MCF 10A (cell line): ENCODE results near the gene CAMTA1. TPM values are rescaled to one million over a fixed set of nuclear protein-coding genes. Genes with fewer than 3 reads are reported as not detected.

ENCODE experiments used
- BruUV-seq: library from RNA; stranded (reverse); fragments of 400-500 nt; replicated peaks from 2 replicates; lab custom pipeline; 2021; lab: Mats Ljungman, UMichigan
- CTCF ChIA-PET: fragments of 300-600 bp; sonication (Branson Sonifier 250); formaldehyde crosslinking; extraction: SDS; loops from one replicate; lab custom pipeline; 2021; ENCODE audit warnings: antibody characterized with exemption, inconsistent platforms; lab: Yijun Ruan, JAX
- POLR2A ChIA-PET: fragments of 300-600, 350-650 bp; sonication (Branson Sonifier 250); formaldehyde crosslinking; extraction: SDS; loops from one replicate; lab custom pipeline; 2020; ENCODE audit warnings: antibody characterized with exemption, inconsistent platforms; lab: Yijun Ruan, JAX
- DNase-seq: peaks from one replicate; pipeline ENCODE4 v3.0.0-alpha.2; 2018; ENCODE audit not compliant: unreplicated experiment
- H3K27ac Mint-ChIP-seq: one replicate; pipeline ENCODE4 v1.8.0; 2022; ENCODE audit warnings: mild to moderate bottlenecking, low read depth, mixed read lengths; ENCODE audit not compliant: unreplicated experiment
- H3K27me3 Mint-ChIP-seq: one replicate; pipeline ENCODE4 v1.8.0; 2022; ENCODE audit warnings: mixed read lengths; ENCODE audit not compliant: insufficient read depth, unreplicated experiment
- H3K36me3 Mint-ChIP-seq: one replicate; pipeline ENCODE4 v1.8.0; 2022; ENCODE audit warnings: mild to moderate bottlenecking, moderate library complexity, mixed read lengths; ENCODE audit not compliant: insufficient read depth, unreplicated experiment
- H3K4me1 Mint-ChIP-seq: one replicate; pipeline ENCODE4 v1.8.0; 2022; ENCODE audit warnings: mixed read lengths; ENCODE audit not compliant: insufficient read depth, unreplicated experiment
- H3K4me3 Mint-ChIP-seq: one replicate; pipeline ENCODE4 v1.8.0; 2022; ENCODE audit warnings: mild to moderate bottlenecking, moderate library complexity, mixed read lengths; ENCODE audit not compliant: unreplicated experiment
- H3K9me3 Mint-ChIP-seq: one replicate; pipeline ENCODE4 v1.8.0; 2022; ENCODE audit warnings: mixed read lengths; ENCODE audit not compliant: unreplicated experiment
- CTCF ChIP-seq: fragments of 200-600 bp; IDR thresholded peaks from one replicate; pipeline ENCODE4 v1.8.0; 2022; ENCODE audit warnings: antibody characterized with exemption, mild to moderate bottlenecking; ENCODE audit not compliant: unreplicated experiment
- intact Hi-C: fragments of 100-400 bp; cut with micrococcal nuclease; formaldehyde crosslinking; loops from 2 replicates; pipeline ENCODE4 v1.14.1; 2022
- total RNA-seq: library from RNA; stranded (reverse); gene quantifications from 2 replicates; pipeline ENCODE4 v1.2.3, GENCODE V29; 2022

The CAMTA1 gene
- total RNA-seq, 1 experiment from 2014 or later = 74.1 TPM

GRCh38 chr1:7266561-7266960 is 481.3 kb downstream of the CAMTA1 start:
- H3K4me3 Mint-ChIP-seq = peak overlapping the region; percentile 41
- peak; percentile 23 for DNase-seq
- no TSS peak for BruUV-seq
- peaks cover 43% of the 10 kb centered on the region for H3K4me1 Mint-ChIP-seq
- CTCF ChIA-PET = interaction anchor here (0.5 kb wide), 1 partner anchor 30 kb away, joined by 3 read pairs; no protein-coding TSS in a partner anchor
- H3K9me3 Mint-ChIP-seq = peaks cover 24% of the 10 kb centered on the region
- no peak for TF ChIP-seq CTCF
- POLR2A ChIA-PET = no interaction called here
- no peaks in the 10 kb centered on the region for H3K27me3 Mint-ChIP-seq
- intact Hi-C loops = loop anchor here (5.0 kb wide), 1 partner anchor 136 kb away; no protein-coding TSS in a partner anchor
- H3K27ac Mint-ChIP-seq = peak overlapping the region; percentile 80
- H3K36me3 Mint-ChIP-seq = no peaks in the 10 kb centered on the region

GRCh38 chr1:7267493-7267892 is 482.2 kb downstream of the CAMTA1 start:
- no TSS peak for BruUV-seq
- Mint-ChIP-seq H3K4me3 (no peak overlapping the region), H3K9me3 (peaks cover 27% of the 10 kb centered on the region), H3K36me3 (no peaks in the 10 kb centered on the region), H3K4me1 (peaks cover 41% of the 10 kb centered on the region), H3K27ac (peak overlapping the region; percentile 85), H3K27me3 (no peaks in the 10 kb centered on the region)
- ChIA-PET POLR2A (interaction anchor here (1.0 kb wide), 1 partner anchor 33 kb away, joined by 3 read pairs; no protein-coding TSS in a partner anchor), CTCF (no interaction called here)
- no peak for TF ChIP-seq CTCF
- no peak for DNase-seq
- intact Hi-C loops = loop anchor here (5.0 kb wide), 1 partner anchor 135 kb away; no protein-coding TSS in a partner anchor

- Mint-ChIP-seq H3K9me3 (peaks cover 27% of the 10 kb centered on the region), H3K4me3 (no peak overlapping the region), H3K27me3 (no peaks in the 10 kb centered on the region), H3K36me3 (no peaks in the 10 kb centered on the region), H3K27ac (no peak overlapping the region), H3K4me1 (peaks cover 27% of the 10 kb centered on the region)
- ChIA-PET POLR2A (no interaction called here), CTCF (interaction anchor here (0.6 kb wide), 1 partner anchor 378 kb away, joined by 4 read pairs; no protein-coding TSS in a partner anchor)
- no peak for TF ChIP-seq CTCF
- intact Hi-C loops = loop anchor here (5.0 kb wide), 1 partner anchor 133 kb away; no protein-coding TSS in a partner anchor
- no peak for DNase-seq
- BruUV-seq = no TSS peak
Measured at GRCh38 chr1:7268983-7269382, 483.7 kb downstream of the CAMTA1 start.

GRCh38 chr1:7269525-7269924 is 484.3 kb downstream of the CAMTA1 start:
- BruUV-seq = no TSS peak
- TF ChIP-seq CTCF = no peak
- no peak for DNase-seq
- H3K27ac Mint-ChIP-seq = no peak overlapping the region
- H3K4me3 Mint-ChIP-seq = no peak overlapping the region
- H3K9me3 Mint-ChIP-seq = peaks cover 27% of the 10 kb centered on the region
- CTCF ChIA-PET = interaction anchor here (0.6 kb wide), 1 partner anchor 378 kb away, joined by 4 read pairs; no protein-coding TSS in a partner anchor
- POLR2A ChIA-PET = no interaction called here
- intact Hi-C loops = loop anchor here (5.0 kb wide), 1 partner anchor 133 kb away; no protein-coding TSS in a partner anchor
- H3K4me1 Mint-ChIP-seq = peaks cover 25% of the 10 kb centered on the region
- no peaks in the 10 kb centered on the region for H3K36me3 Mint-ChIP-seq
- no peaks in the 10 kb centered on the region for H3K27me3 Mint-ChIP-seq
